Neural cell (in vitro differentiated cells): ENCODE results near the gene PELI2. TPM values are rescaled to one million over a fixed set of nuclear protein-coding genes. Genes with fewer than 3 reads are reported as not detected.

Experiments
- H2AFZ ChIP-seq: fragments of 200-600, 300-800 bp; sonication (generic), shearing (Covaris generic); 2 replicates; pipeline ENCODE4 v1.6.0; 2014; ENCODE audit warnings: low read depth, mild to moderate bottlenecking, antibody characterized with exemption, low read length, moderate library complexity
- H3F3A ChIP-seq: fragments of 200-600 bp; shearing (Covaris generic); 2 replicates; pipeline ENCODE4 v1.6.1; 2016; ENCODE audit warnings: mild to moderate bottlenecking, moderate library complexity, mixed read lengths, antibody characterized with exemption, low read length; ENCODE audit not compliant: insufficient read depth, poor library complexity, severe bottlenecking
- H3K27ac ChIP-seq: fragments of 200-600, 300-800 bp; sonication (generic), shearing (Covaris generic); 2 replicates; pipeline ENCODE4 v1.5.1; 2014; ENCODE audit warnings: mild to moderate bottlenecking, low read length, moderate library complexity
- H3K27me3 ChIP-seq: fragments of 300-800, 200-600 bp; sonication (generic), shearing (Covaris generic); 2 replicates; pipeline ENCODE4 v1.6.0; 2014; ENCODE audit warnings: mild to moderate bottlenecking, low read depth, low read length, moderate library complexity; ENCODE audit not compliant: insufficient read depth
- H3K36me3 ChIP-seq: fragments of 300-800, 200-600 bp; sonication (generic), shearing (Covaris generic); 2 replicates; pipeline ENCODE4 v1.5.1; 2014; ENCODE audit warnings: mild to moderate bottlenecking, antibody characterized with exemption, low read length, moderate library complexity; ENCODE audit not compliant: insufficient read depth
- H3K4me2 ChIP-seq: fragments of 300-800, 200-600 bp; sonication (generic), shearing (Covaris generic); 2 replicates; pipeline ENCODE4 v1.6.0; 2014; ENCODE audit warnings: mild to moderate bottlenecking, low read length
- H3K4me3 ChIP-seq: fragments of 300-800, 200-600 bp; sonication (generic), shearing (Covaris generic); 2 replicates; pipeline ENCODE4 v1.5.1; 2014; ENCODE audit warnings: mild to moderate bottlenecking, low read length, moderate library complexity
- H3K79me2 ChIP-seq: fragments of 200-600 bp; shearing (Covaris generic); replicated peaks from 2 replicates; pipeline ENCODE4 v1.6.0; 2014; ENCODE audit warnings: mild to moderate bottlenecking, low read length, moderate library complexity; ENCODE audit not compliant: insufficient read depth
- H3K9ac ChIP-seq: fragments of 300-800, 200-600 bp; sonication (generic), shearing (Covaris generic); 2 replicates; pipeline ENCODE4 v1.6.1; 2016; ENCODE audit warnings: mild to moderate bottlenecking, low read length, mixed read lengths
- H3K9me2 ChIP-seq: fragments of 200-600 bp; shearing (Covaris generic); 2 replicates; pipeline ENCODE4 v1.6.1; 2016; ENCODE audit warnings: mild to moderate bottlenecking, low read length, mixed read lengths; ENCODE audit not compliant: insufficient read depth
- H3K9me3 ChIP-seq: fragments of 200-600, 300-800 bp; sonication (generic), shearing (Covaris generic); 2 replicates; pipeline ENCODE4 v1.6.1; 2016; ENCODE audit warnings: mild to moderate bottlenecking, mixed run types, low read length, moderate library complexity, mixed read lengths
- H4K20me1 ChIP-seq: fragments of 200-600 bp; shearing (Covaris generic); 2 replicates; pipeline ENCODE4 v1.6.1; 2016; ENCODE audit warnings: mild to moderate bottlenecking, mixed run types; ENCODE audit not compliant: insufficient read depth
- CTCF ChIP-seq: fragments of 450-650 bp; IDR thresholded peaks from 2 replicates; pipeline ENCODE4 v1.5.1; 2014; ENCODE audit warnings: antibody characterized with exemption, mild to moderate bottlenecking, moderate library complexity; ENCODE audit not compliant: poor library complexity, severe bottlenecking
- EP300 ChIP-seq: fragments of 450-650 bp; conservative IDR thresholded peaks from 2 replicates; pipeline ENCODE4 v1.6.1; 2014; ENCODE audit warnings: antibody characterized with exemption, mild to moderate bottlenecking, moderate library complexity; ENCODE audit not compliant: poor library complexity, severe bottlenecking
- EZH2 ChIP-seq: fragments of 200-600, 300-800 bp; shearing (Covaris generic), sonication (generic); IDR thresholded peaks from 2 replicates; pipeline ENCODE4 v1.6.1; 2014; ENCODE audit warnings: antibody characterized with exemption, low read length, borderline replicate concordance, mild to moderate bottlenecking; ENCODE audit not compliant: insufficient read depth, poor library complexity, severe bottlenecking
- MXI1 ChIP-seq: fragments of 450-650 bp; conservative IDR thresholded peaks from 2 replicates; pipeline ENCODE4 v1.6.1; 2014; ENCODE audit warnings: antibody characterized with exemption, mild to moderate bottlenecking; ENCODE audit not compliant: poor library complexity, severe bottlenecking
- POLR2AphosphoS5 ChIP-seq: IDR thresholded peaks from 2 replicates; pipeline ENCODE4 v1.6.1; 2012
- RAD21 ChIP-seq: fragments of 450-650 bp; conservative IDR thresholded peaks from 2 replicates; pipeline ENCODE4 v1.6.1; 2014; ENCODE audit warnings: antibody characterized with exemption, mild to moderate bottlenecking, moderate library complexity
- REST ChIP-seq: IDR thresholded peaks from 2 replicates; pipeline ENCODE4 v1.6.1; 2012; ENCODE audit warnings: borderline replicate concordance
- SMC3 ChIP-seq: fragments of 450-650 bp; conservative IDR thresholded peaks from 2 replicates; pipeline ENCODE4 v1.6.1; 2014; ENCODE audit warnings: antibody characterized with exemption, mild to moderate bottlenecking, moderate library complexity; ENCODE audit not compliant: poor library complexity
- TAF1 ChIP-seq: IDR thresholded peaks from 2 replicates; pipeline ENCODE4 v1.6.1; 2012; ENCODE audit warnings: low read depth
- polyA plus RNA-seq: library from polyadenylated mRNA; depleted of rRNA; stranded (reverse); fragments of >200 nt; gene quantifications from 2 replicates; pipeline ENCODE4 v1.2.3, GENCODE V29; 2014

Gene PELI2
- polyA plus RNA-seq, 1 donor from 2014 or later: 5.3 TPM

- Histone ChIP-seq H3F3A (no peaks in the 10 kb centered on the region), H3K4me2 (no peak overlapping the region), H3K9ac (no peak overlapping the region), H3K36me3 (no peaks in the 10 kb centered on the region), H4K20me1 (no peaks in the 10 kb centered on the region), H3K9me2 (no peaks in the 10 kb centered on the region), H3K27me3 (no peaks in the 10 kb centered on the region), H3K79me2 (peaks cover 87% of the 10 kb centered on the region), H3K27ac (no peak overlapping the region), H3K9me3 (no peaks in the 10 kb centered on the region), H3K4me3 (no peak overlapping the region), H2AFZ (no peak overlapping the region)
- no peak for TF ChIP-seq EP300
- TF ChIP-seq EZH2: no peak
- no peak for TF ChIP-seq SMC3
- TF ChIP-seq CTCF: no peak
- TF ChIP-seq TAF1: no peak
- no peak for TF ChIP-seq MXI1
- no peak for TF ChIP-seq RAD21
- TF ChIP-seq REST: no peak
- no peak for TF ChIP-seq POLR2AphosphoS5
Measured at GRCh38 chr14:56145181-56145769, 27.1 kb downstream of the PELI2 start.

- Histone ChIP-seq H3K79me2 (peaks cover 84% of the 10 kb centered on the region), H3K36me3 (no peaks in the 10 kb centered on the region)
Measured at GRCh38 chr14:56145965-56146364, 27.8 kb downstream of the PELI2 start.

More at GRCh38 chr14:56145965-56146364, 27.8 kb downstream of the PELI2 start:
- H3K27ac ChIP-seq: no peak overlapping the region
- H3K4me3 ChIP-seq: no peak overlapping the region
- H3K27me3 ChIP-seq: no peaks in the 10 kb centered on the region
- no peak overlapping the region for H3K9ac ChIP-seq
- no peaks in the 10 kb centered on the region for H3K9me2 ChIP-seq
- TF ChIP-seq SMC3: no peak
- no peak for TF ChIP-seq TAF1
- no peak for TF ChIP-seq CTCF
- TF ChIP-seq EP300: no peak
- no peak for TF ChIP-seq POLR2AphosphoS5
- TF ChIP-seq EZH2: no peak
- no peak for TF ChIP-seq RAD21
- no peak for TF ChIP-seq MXI1
- no peak for TF ChIP-seq REST
- H2AFZ ChIP-seq: no peak overlapping the region
- no peak overlapping the region for H3K4me2 ChIP-seq
- H3K9me3 ChIP-seq: no peaks in the 10 kb centered on the region
- no peaks in the 10 kb centered on the region for H4K20me1 ChIP-seq
- H3F3A ChIP-seq: no peaks in the 10 kb centered on the region
